SU-DHL-6 (cell line): ENCODE data around the gene DDX59.
"Not testable (repeated sequence)": the region's sequence is repeated elsewhere in the genome, so short reads cannot be mapped to it uniquely, and the experiment has no call there.

Experiments used
- CTCF ChIP-seq: fragments of 200-600 bp; sonication (generic); IDR thresholded peaks from one replicate; pipeline ENCODE4 v1.5.1; 2017; ENCODE audit warnings: antibody characterized with exemption, mild to moderate bottlenecking, low read length, moderate library complexity; ENCODE audit not compliant: insufficient read depth, poor library complexity, severe bottlenecking
- EZH2phosphoT487 ChIP-seq: fragments of 200-600 bp; sonication (generic), shearing (Covaris generic); conservative IDR thresholded peaks from 2 replicates; pipeline ENCODE4 v1.6.1; 2018; ENCODE audit warnings: mild to moderate bottlenecking, antibody characterized with exemption, low read length, moderate library complexity, mixed read lengths

GRCh38 chr1:200630515-200630899 lies 39.2 kb downstream of the DDX59 start:
- not testable (repeated sequence) for TF ChIP-seq CTCF, EZH2phosphoT487
